GM21526 (cell line): Measurements from ENCODE around the gene MYH9.
"Not testable (repeated sequence)": the region's sequence is repeated elsewhere in the genome, so short reads cannot be mapped to it uniquely, and the experiment has no call there.

Experiments used
- ATAC-seq: cut with Tn5 transposase; IDR thresholded peaks from one replicate; pipeline ENCODE4 v1.9.1; 2021; ENCODE audit warnings: moderate library complexity; ENCODE audit not compliant: unreplicated experiment, low FRiP score

MYH9 gene

DNA sequence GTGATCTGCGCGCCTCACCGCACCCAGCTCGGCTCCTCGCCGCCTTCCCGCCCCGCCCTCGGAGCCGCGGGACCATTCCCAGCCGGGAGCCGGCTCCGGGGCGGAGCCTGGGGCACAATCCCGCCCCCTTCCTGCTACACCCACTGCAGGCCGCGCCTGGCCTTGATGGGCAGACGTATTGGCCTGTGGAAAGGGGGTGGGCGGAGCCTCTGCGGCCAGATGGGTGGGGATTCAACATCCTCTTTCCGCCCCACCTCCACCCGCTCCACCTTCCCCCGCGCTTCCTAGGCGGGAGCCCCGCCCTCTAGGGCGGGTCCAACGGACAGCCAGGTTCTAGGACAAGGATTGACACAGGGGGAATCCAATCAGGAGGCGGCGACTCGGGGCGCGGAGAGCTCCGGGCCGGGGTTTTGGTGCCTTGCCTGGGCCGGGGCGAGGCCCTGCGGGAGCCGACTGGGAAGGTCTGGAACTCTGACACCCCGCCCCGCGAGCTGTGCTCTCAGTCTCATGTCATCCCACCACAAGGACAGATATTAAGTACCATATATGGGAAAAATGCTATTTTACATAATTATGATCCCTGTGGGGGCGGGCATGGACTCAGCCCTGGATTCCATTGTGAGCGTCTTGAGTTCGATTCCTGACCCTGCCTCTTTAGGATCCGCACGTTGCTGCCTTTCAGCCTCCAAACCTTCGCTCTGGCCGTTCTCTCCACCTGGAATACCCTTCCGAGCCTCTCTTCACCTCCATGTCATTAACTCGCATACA, at the start of gene MYH9:
MYH9 (minus strand) TSS at position 9 of the 768 bp plus-strand sequence. CDS start 38,731 bp downstream, outside the sequence.
- peak; percentile 62 for ATAC-seq

DNA sequence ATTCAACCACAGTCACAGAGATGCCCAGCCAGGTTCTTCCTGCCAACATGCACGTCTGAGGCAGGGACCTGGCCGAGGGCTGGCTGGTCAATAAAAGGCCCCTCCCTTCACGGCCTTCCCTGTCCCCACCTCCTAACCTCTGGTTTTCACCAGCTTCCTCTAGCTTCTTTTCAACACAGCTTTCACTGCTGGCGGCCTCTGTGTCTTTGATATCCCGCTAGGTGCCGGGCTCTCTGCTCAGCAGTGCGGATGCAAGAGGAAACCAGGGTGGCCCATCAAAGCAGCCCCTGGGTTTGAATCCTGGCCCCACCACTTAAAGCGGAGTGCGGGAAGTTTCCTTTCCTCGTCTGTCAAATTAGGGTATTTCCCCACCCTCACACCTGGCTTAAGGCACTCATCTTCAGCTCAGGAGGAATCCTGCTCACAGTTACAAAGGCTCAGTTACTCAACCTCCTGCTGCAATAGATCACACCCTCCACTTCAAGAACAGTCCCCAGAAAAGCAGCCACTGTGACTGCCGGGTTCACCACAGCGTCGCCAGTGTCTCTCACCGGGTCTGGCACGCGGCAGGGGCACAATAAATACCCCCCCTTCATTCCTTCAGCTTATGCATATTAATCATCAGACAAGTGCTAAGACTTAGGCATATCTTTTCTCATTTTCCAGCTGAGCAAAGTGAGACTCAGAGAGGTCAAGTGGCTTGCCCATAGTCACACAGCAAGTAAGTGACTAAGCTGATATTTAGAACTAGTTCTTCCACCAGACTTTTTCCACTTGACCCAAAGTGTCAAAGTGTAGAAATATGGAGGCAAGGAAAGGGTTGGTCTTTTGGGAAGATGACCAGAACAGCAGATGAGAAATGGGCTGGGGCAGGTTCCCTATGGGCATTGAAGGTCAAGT, 48.0 kb upstream of the MYH9 start:
- ATAC-seq = no peak

DNA sequence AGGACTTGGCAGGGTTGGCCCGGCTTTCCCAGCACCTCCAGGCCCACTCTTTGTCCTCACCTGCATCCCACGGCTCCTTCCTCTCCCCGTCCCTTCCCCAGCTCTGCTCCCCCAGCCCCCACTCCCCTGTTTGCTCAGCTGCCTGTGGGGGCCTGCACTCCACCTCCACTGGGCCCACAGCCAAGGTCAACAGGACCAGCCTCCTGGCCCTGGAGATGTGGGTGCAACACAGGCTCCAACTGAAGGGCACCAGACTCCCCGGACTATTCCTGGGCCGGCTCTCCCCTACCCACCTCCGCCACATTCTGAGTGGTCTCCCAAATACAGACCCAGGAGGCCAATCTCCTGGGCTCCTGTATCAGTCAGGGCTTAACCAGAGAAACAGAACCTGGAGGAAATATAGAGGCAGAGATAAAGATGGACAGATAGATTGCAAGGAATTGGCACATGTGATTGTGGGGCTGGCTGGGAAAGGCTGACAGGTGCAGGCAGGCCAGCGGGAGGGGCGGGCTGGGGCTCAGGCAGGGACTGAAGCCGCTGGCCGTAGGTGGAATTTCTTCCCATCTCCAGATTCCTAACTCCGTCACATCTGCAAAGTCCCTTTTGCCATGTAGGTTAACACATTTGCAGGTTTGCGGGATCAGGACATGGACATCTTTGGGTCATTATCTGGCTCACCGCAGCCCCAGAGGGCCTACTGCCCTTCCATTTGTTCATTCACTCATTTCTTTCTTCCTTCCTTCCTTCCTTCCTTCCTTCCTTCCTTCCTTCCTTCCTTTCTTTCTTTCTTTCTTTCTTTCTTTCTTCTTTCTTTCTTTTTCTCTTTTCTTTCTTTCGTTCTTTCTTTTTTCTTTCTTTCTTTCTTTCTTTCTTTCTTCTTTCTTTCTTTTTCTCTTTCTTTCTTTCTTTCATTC, 45.8 kb upstream of the MYH9 start:
- ATAC-seq = no peak

DNA sequence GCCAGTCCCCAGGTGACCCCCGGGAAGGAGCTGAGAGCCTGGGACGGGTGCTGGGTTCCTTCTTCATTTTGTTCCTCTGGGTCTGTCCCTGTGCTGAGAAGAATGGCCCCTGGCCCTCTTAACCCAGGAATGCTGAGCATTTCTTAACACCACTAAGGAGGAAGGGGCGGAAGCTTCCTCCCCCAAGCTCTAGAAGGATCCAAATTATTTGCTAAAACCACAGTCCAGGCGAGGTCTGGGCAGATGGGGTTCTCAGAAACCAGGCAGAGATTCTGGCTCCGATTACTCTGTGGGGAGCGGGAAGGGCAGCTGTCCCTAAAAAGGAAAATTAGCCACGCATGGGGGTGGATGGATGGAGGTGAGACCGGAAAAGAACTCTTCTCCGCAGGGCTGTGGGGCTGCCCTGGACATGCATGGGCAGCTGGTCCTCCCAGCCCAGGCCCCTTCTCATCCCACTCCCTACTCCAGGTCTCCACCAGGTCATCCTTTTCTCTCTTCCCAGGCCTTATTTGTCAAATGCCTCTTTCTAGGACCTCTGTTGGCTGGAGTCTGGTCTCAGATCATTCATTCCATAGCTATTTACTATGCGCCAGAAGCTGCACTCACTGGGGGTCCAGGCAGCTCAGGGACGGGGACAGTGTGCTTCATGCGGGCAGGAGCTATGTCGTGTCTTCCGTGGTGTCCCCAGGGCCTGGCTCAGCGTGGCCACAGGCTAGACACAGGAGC, 45.0 kb upstream of the MYH9 start:
- ATAC-seq = no peak

DNA sequence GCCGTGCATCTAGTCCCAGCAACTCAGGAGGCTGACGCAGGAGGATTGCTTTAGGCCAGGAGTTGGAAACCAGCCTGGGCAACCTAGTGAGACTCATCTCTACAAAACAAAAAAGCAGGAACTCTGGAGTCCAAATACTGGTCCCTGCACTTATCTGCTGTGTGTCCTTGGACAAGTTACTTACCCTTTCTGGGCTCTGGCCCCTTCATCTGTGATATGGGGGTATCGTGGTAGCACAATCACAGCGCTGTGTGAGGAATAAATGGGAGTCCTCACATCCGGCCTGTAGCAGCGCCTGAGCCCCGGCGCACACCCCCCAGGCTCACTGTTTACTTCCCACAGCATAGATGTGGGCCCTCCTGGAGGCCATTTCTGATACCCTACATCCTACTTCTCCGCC, 44.2 kb upstream of the MYH9 start:
- ATAC-seq = no peak

DNA sequence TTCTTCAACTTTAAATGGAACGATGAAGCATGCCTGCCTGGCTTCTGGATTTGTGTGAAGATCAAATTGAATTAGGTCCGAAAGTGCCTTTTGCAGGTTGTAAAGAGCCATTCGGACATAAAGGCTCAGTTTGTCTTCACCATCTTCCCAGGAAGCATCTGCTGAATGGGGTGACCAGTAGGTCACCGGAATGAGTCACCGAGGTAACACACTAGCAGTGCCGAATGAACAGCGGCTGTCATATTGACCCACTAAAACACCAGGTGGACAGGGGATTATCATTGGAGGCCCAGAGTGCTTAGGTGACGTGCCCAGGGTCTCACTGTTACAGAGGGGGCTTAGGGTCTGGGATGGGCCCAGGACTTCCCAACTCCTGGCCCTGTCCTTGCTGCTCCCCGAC, 43.1 kb upstream of the MYH9 start:
- ATAC-seq = no peak

DNA sequence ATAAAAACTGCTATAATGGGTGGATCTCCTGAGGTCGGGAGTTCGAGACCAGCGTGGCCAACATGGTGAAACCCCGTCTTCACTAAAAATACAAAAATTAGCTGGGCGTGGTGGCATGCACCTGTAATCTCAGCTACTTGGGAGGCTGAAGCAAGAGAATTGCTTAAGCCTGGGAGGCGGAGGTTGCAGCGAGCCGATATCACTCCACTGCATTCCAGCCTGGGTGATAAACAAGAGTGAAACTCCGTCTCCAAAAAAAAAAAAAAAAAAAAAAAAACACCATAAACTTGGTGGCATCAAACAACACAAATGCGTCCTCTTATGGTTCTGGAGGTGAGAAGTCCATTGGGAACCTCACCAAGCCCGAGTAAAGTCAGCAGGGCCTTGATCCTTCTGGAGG, 40.2 kb upstream of the MYH9 start:
- not testable (repeated sequence) for ATAC-seq

DNA sequence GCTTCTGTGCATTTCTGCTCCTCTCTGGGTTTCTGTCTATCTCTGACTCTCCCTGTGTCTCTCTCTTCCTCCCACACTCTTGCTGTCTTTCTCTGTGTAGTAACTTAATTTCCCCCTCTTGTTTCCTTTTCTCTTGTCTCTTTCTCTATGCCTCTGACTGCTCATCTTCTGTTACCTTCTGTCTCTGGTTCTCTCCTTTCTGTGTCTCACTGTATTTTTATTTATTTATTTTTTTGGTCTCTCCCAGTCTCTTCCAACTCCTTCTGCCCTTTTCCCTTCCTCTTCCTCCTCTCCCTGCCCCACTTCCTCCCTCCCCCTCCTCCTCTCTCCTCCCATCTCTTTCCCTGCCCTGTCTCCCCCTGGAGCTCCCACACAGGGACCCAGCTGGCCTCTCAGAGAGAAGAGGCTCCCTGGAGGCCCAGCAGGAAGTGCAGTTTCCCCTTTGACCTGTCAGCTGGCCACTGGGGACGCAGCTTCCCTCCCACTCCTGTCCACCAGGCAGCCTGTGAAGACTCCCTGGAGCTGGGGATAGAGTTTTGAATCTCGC, 38.3 kb upstream of the MYH9 start:
- ATAC-seq = no peak

DNA sequence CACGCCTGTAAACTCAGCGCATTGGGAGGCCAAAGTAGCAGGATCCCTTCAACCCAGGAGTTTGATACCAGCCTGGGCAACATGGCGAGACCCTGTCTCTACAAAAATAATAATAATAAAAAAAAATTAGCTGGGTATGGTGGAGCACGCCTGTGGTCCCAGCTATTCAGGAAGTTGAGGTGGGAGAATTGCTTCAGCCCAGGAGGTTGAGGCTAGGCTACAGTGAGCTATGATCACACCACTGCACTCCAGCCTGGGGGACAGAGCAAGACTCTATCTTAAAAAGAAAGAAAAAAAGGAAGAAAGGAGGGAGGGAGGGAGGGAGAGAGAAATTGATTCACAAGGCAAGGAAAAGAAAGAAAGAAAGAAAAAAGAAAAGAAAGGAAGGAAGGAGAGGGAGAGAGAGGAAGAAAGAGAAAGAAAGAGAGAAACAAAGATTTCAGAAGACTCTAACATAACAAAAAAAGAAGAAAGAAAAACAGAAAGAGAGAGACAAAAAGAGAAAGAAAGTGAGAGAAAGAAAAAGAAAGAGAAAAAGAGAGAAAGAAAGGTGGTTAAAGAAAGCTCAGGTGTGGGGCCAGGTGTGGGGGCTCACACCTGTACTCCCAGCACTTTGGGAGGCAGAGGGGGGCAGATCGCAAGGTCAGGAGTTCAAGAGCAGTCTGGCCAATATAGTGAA, 37.3 kb upstream of the MYH9 start:
- ATAC-seq = no peak

DNA sequence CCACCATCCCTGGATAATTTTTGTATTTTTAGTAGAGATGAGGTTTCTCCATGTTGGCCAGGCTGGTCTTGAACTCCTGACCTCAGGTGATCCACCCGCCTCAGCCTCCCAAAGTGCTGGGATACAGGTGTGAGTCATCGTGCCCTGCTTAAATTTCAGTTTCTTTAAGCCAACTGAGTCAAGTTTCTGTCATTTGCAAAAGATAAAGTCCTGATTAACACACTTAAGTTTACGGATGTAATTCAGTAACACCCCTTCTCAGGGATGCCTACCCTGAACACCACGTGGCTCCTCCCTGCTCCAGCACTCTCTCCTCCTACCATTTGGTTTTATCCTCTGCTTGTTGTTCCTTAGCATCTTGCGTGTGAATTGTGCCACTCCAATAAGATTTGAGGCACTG, 36.7 kb upstream of the MYH9 start:
- ATAC-seq = not testable (repeated sequence)

DNA sequence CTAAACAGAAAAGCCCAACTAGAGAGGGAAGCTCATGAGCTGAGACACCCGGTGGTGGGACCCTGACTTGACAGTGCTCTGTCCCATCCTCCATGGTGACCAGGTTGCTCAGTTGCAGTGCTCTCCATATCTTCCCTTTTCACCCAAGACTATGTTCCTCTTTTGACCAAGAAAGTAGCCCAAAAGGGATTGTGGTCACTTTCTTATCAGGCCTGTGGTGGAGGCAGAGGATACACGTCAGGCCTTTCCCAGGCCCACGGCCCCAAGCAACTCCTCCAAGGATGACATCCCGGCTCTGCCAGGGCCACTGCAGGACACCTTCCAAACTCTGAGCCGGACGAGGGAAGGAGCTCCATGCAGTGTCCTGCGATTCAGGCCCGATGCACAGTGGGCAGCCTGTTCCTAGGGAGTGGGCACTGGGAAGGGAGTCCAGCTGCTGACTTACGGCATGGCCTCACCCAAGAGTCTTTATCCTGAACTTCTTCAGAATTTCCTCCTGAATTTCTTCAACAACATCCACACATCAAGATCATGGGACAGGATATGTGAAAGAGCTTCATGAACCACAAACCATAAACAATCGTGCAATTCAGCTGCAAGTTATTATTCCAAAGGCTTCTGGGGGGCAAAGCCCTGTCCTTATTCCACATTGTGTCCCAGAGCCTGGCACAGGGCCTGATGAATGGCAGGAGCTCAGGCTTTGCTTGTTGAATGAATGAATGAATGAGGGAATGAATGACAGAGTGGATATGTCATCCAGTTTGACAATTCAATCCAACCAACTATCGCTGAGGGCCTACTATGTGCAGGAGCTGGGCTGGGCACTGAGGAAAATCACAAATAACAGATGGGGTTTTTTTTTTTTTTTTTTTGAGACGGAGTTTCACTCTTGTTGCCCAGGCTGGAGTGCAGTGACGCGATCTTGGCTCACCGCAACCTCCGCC, 36.0 kb upstream of the MYH9 start:
- no peak for ATAC-seq

DNA sequence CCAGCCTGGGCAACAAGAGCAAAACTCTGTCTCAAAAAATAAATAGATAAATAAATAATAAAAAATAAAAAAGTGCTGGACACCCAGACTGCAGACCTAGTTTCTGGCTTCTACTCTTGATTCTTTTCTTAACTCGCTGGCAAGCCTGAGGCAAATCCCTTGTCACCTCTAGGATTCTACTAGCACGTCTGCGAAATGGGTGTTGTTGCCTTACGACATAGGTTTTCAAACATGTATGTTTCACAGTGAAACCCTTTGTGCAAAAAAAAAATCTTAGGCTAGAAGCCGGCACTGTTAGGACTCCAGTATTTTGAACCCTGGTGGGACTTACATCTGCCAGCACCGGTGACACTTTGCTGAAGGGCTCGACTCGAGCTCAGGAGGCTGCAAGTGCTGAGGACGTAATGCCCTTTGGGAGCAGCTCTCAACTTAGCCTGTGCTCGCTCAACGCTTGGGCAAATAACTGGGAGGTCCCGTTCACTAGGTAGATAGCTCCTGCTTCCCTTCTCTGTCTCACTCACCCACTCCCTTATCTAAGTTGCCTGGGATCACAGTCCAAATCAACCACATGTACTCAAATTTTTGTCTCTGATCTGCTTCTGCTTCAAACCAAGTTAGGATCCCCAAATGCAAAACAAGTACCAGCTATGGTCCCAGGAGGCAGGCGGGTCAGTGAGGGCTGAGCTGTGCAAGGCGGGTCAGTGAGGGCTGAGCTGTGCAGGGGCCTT, 34.7 kb upstream of the MYH9 start:
- ATAC-seq = no peak

DNA sequence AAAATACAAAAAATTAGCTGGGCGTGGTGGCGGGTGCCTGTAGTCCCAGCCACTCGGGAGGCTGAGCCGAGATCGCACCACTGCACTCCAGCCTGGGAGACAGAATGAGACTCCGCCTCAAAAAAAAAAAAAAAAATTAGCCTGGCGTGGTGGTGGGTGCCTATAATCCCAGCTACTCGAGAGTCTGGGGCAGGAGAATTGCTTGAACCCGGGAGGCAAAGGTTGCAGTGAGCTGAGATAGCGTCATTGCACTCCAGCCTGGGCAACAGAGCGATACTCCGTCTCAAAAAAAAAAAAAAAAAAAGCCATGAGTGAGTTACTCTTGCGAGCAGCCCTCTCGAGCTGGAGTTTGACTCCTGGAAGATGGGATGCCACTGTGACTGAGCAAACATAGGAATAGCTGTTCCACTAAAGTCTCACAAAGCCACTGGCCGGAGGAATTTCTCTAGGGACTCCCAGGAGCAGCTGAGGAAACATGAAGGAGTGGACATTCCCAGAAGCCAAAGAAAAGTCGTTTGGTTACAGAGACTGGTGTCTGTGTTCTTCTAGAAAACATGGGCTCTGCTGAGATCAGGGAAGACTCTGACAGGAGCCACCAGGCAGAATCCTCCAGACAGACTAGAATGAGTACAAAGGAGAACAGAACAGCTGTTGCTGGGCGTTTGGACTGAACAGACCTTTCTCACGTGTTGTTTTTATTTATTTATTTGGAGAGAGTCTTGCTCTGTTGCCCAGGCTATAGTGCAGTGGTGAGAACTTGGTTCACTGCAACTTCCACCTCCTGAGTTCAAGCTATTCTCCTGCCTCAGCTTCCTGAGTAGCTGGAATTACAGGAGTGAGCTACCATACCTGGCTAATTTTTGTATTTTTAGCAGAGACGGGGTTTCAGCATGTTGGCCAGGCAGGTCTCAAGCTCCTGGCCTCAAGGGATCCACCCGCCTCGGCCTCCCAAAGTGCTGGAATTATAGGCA, 32.4 kb upstream of the MYH9 start:
- no peak for ATAC-seq

DNA sequence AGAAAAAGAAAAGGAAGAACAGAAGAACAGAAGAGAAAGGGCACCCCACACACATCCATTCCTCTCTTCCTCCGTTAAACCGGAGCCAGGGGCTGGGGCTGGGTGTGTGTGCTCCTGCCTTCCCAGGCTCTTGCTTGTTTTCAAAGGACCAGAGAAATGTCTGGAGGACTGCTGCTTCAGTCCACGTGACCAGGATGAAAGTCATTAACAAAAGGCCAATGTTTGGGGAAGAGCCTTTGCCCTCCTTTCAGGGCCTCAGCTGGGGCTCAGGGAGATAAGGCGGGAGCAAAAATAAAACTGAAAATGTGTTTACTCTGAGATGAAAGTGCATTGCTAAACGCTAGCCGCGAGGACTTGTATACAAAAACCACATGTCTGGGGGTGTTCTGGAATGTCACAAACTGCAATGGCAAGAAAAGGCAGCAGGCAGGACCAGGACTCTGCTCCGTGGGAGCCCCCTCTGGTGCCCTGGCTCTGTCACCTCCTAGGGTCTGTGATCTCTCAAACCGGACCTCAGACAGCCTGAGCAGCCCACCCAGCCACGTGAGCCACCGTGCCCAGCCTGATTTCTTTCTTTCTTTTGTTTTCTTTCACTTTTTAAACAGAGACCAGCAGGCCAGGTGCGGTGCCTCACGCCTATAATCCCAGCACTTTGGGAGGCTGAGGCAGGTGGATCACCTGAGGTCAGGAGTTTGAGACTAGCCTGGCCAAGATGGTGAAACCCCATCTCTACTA, 31.6 kb upstream of the MYH9 start:
- no peak for ATAC-seq

DNA sequence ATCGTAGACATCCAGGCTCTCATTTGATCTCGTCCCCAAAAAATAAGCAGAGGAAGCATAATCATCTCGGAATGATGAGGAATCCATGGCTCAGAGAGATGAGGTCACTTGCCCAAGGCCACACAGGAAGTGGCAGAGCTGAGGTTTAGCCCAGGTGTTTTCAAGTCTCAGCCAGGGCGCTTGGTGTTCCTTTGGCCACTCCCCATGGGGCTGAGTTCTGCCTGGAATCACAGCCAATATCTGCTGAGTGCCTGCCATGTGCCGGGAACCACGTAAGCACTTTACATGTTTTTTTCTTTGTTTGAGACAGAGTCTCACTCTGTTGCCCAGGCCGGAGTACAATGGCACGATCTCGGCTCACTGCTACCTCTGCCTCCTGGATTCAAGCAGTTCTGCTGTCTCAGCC, 29.5 kb upstream of the MYH9 start:
- no peak for ATAC-seq
